ENCODE data around the gene ATP1B1. TPM values are rescaled to one million over a fixed set of nuclear protein-coding genes. Genes with fewer than 3 reads are reported as not detected.

Gene ATP1B1
- total and polyA plus RNA-seq, 11 donors: 165 to 640 (median 339) TPM

DNA sequence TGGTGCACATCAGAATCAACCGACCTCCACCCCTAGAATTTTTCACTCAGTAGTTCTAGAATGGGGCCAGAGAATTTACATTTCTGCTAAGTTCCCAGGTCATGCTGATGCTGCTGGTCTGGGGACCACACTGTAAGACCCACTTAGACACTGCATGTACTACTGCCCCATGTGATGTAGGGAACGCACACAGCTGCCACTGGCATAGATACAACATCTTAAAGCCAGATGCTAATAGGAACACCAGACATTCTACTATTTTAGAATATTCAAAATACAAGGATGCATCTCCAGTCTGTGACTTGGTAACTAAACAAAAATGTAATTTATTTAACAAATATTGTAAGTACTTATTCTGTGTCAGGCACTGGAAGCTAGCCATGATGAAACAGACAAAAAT is 14.1 kb upstream of the ATP1B1 start:
- TF ChIP-seq POLR2A (IDR thresholded peaks at IDR 0.05): no peak
- TF ChIP-seq, protein P1, sequence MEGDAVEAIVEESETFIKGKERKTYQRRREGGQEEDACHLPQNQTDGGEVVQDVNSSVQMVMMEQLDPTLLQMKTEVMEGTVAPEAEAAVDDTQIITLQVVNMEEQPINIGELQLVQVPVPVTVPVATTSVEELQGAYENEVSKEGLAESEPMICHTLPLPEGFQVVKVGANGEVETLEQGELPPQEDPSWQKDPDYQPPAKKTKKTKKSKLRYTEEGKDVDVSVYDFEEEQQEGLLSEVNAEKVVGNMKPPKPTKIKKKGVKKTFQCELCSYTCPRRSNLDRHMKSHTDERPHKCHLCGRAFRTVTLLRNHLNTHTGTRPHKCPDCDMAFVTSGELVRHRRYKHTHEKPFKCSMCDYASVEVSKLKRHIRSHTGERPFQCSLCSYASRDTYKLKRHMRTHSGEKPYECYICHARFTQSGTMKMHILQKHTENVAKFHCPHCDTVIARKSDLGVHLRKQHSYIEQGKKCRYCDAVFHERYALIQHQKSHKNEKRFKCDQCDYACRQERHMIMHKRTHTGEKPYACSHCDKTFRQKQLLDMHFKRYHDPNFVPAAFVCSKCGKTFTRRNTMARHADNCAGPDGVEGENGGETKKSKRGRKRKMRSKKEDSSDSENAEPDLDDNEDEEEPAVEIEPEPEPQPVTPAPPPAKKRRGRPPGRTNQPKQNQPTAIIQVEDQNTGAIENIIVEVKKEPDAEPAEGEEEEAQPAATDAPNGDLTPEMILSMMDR (IDR thresholded peaks at IDR 0.05): no peak
- WGBS, 4 donors: 91 to 100% (median 95%) methylated on average over 2 of the region's 2 CpGs
- Histone ChIP-seq H3K27ac (no peak overlapping the region), H3K9me3 (no peaks in the 10 kb centered on the region), H3K4me3 (no peak overlapping the region), H3K36me3 (no peaks in the 10 kb centered on the region), H3K4me1 (peaks cover 0 to 4% (median under 1%) of the 10 kb centered on the region in 12 donors), H3K27me3 (no peaks in the 10 kb centered on the region)
- DNase-seq (no peak), ATAC-seq (no peak)
- intact Hi-C loops (cut with DNase I): no loop called here

DNA sequence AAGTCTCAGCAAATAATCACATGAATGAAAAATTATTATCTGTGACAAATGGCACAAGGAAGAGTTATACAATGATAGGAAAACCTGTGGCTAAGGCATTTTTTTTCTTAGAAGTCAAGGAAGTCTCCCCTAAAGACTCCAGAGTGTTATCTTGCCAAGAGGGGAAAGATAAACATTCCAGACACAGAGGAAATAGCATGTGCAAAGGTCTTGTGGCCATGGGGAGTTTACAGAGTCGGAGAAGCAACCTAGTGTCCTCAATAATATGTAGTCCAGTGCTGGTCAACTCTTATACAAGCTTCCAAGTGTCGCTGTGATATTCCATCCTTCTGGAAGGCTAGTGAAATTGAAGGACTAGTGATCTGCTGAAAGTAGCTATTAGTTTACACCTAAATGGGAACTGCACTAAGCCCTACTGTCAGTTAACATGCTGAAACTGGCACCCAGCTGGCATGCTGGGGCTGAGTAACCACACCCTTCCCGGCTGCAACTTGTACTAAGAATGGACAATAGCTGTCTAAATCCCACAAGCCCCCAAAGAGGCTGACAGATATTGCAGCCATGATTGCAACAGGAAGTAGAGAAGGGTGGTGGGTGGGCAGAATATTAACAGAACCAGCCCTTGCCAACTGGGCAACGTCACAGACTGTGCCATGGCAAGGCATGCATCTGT is 11.5 kb upstream of the ATP1B1 start:
- WGBS, 4 donors: 73 to 85% (median 78%) methylated on average over 4 of the region's 4 CpGs
- Histone ChIP-seq H3K27me3 (no peaks in the 10 kb centered on the region), H3K4me3 (no peak overlapping the region), H3K4me1 (peaks cover 0 to 8% (median 0%) of the 10 kb centered on the region in 12 donors), H3K36me3 (no peaks in the 10 kb centered on the region), H3K9me3 (no peaks in the 10 kb centered on the region), H3K27ac (no peak overlapping the region)
- ATAC-seq: no peak
- DNase-seq: no peak
- no peak for TF ChIP-seq POLR2A (IDR thresholded peaks at IDR 0.05)
- TF ChIP-seq, protein P1 (IDR thresholded peaks at IDR 0.05): no peak
- intact Hi-C loops (cut with DNase I): no loop called here

DNA sequence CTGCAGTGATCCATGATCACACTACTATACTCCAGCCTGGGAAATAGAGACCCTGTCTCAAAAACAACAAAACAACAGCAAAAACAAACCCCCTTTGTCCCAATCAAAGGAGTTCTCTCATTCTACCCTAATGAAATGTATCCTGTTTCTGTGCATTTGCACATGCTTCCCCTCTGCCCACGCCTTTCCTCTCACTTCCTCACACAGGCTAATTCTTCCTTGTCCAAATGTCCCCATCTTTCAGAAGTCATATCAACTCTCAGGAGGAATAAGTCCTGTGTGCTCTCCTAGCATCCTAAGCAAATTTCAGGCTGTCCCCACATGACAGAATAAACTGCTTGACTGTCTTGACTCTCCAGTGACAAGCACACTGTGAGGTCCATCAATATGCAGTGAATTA is 8.1 kb upstream of the ATP1B1 start:
- WGBS, 4 donors: 71 to 93% (median 91%) methylated on average over 1 of the region's 1 CpG
- peaks cover 0 to 32% (median 9%) of the 10 kb centered on the region in 12 donors for H3K4me1 ChIP-seq
- ATAC-seq: no peak
- no peak overlapping the region for H3K27ac ChIP-seq
- H3K9me3 ChIP-seq: no peaks in the 10 kb centered on the region
- no peak overlapping the region for H3K4me3 ChIP-seq
- intact Hi-C loops (cut with DNase I): no loop called here
- no peak for TF ChIP-seq POLR2A (IDR thresholded peaks at IDR 0.05)
- TF ChIP-seq, protein P1 (IDR thresholded peaks at IDR 0.05): no peak
- H3K27me3 ChIP-seq: no peaks in the 10 kb centered on the region
- no peaks in the 10 kb centered on the region for H3K36me3 ChIP-seq
- no peak for DNase-seq

DNA sequence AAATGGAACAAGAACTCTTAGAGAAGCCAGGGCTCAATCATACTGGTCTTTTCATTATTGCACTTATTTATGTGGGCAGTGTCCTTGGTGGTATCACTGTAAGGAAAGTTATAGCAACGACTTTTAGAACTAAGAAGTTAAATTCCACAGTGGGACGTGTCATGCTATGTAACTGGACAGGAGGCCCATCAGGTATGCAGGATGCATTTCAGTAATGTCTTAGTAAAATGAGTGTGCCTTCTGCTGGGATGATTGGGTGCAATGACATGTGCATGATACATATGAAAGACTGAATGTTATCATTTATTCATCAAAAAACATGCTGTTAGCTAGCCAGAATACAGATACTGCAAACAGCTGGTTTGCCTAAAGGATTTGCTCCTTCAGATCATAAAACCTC is 6.9 kb upstream of the ATP1B1 start:
- Histone ChIP-seq H3K36me3 (no peaks in the 10 kb centered on the region), H3K27me3 (no peaks in the 10 kb centered on the region), H3K4me1 (peaks cover 0 to 42% (median 12%) of the 10 kb centered on the region in 12 donors), H3K27ac (no peak overlapping the region), H3K4me3 (no peak overlapping the region), H3K9me3 (no peaks in the 10 kb centered on the region)
- WGBS, 4 donors: 52 to 58% (median 56%) methylated on average over 2 of the region's 2 CpGs
- DNase-seq: no peak
- no peak for TF ChIP-seq POLR2A (IDR thresholded peaks at IDR 0.05)
- TF ChIP-seq, protein P1 (IDR thresholded peaks at IDR 0.05): no peak
- no peak for ATAC-seq
- intact Hi-C loops (cut with DNase I): no loop called here

Data from heart left ventricle (tissue), 16 donors.